NCI-H510A (cell line): Measurements from ENCODE around the gene SMARCC2.
"Not testable (repeated sequence)": the region's sequence is repeated elsewhere in the genome, so short reads cannot be mapped to it uniquely, and the experiment has no call there.

ENCODE experiments used
- DNase-seq: peaks from one replicate; lab custom pipeline; 2025; lab: John Stamatoyannopoulos, UW

Gene SMARCC2

DNA sequence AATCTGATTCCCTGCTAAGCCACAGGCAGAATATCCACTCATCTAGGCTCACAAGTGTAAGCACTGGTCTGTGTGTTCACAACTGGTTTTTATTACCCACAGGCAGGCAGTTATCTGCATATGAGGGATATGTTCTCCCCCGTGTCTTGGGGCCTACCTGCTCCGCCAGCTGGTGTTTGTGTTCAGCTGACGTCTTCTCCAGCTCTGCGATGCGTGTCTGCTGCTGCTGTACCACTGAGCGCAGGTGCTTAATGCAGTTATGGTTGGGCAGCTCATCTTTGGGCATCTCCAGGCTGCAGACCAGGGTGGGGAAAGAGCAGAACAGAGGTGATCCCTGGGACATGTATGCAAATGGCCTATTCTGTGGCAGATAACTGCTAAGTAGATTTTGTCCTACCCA, 18.7 kb upstream of the SMARCC2 start:
- DNase-seq, result no peak

DNA sequence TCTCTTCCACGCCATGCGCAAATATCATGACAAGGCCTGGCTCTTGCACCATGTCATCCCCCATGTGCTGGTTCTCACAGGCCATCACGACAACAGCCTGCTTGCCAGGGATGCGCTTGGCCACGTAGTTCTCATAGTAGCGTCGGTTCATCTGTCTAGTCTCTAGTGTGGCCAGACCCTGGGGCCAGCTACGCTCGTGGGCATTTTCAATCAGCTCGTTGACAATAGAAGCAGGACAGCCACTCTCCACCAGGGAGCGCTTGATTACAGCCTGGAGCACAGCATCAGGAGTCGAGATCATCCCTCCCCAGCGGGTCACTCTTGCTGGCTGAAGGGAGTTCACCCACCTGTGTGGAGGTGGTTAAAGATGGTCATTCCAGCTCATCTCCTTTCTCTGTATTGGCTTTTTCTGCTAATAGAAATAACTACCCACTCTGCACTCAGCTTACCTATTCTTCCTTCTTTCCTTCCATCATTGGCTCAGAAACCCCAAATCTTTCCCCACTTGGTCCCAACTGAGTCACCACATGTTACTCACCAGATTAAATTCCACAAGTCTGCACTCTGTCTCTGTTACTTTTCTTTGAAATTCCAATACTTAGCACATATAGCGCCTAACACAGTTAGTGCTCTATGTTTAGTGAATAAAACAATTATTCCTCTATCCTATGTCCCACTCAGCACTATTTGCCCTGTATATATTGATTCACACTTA, 17.3 kb upstream of the SMARCC2 start:
- peak; percentile 31 for DNase-seq

DNA sequence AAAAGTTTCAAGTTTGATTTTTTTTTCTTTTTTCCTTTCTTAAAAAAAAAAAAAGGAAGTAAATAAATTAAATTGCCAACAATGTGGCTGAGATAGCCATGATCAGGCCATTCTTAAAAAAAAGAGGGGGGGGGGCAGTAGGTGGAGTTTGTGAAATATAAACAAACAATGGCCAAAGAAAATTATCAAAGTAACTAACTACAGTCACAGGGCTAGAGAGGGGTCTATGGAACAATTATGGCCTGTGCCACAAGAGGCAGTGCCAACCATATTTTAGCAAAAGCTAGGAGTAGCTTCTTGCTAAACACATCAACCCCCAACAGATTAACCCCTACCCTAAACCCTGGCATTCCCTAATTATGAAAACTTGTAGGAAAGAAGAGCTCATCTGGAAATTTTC, 16.2 kb upstream of the SMARCC2 start:
- no peak for DNase-seq

DNA sequence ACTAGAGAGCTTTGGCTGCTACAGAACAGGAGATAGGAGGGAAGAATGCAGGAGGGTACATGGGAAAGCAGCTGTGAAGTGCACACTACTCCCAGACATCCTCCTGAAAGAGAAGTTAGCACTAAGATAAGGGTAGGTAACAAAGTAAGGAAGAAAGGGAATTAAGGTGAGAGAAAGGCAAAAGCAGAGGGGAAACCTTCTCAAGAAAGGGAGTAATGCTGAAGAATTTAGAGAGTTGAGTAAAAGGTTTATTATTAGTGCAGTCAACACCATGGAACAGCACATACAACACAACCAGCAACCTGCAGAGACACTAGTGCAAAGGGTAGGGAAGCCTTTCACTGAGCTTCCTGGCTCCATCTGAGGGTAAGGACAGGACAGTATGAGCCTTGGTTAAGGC, 15.0 kb upstream of the SMARCC2 start:
- no peak for DNase-seq

DNA sequence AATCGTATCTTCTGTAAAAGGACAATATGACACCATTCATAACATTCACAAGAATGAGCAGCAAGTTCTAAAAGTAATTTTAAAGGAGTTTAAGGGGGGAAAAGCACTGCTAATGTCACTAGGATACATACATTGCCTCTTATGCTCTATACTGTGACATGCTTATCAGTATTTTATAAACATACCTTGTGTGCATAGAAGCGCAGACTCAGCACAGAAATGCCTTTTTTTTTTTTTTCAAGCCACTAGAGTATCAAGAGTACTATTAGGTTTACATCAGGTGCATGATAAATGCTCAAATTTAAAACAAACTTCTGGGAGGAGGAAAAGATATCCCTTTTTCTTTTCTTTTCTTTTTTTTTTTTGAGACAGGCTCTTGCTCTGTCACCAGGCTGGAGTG, 13.6 kb upstream of the SMARCC2 start:
- no peak for DNase-seq

DNA sequence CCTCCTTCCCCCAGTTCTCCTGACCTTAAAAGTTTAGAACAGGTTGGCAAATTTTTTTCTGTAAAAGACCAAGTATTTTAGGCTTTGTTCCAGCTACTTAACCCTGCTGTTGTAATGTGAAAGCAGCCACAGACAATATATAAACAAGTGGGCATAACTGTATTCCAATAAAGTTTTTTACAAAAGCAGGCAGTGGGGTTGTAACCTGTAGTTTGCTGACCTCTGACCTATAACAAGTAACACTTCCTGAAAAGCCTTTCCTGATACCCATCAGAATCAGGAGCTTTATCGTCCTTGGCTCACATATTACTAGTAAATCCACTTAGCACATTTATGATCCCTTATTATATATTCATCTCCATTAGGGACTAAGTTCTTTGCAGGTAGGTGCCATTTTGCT, 13.1 kb upstream of the SMARCC2 start:
- DNase-seq, result no peak

- no peak for DNase-seq
Observed at GRCh38 chr12:56198836-56199235, 9.6 kb upstream of the SMARCC2 start.

DNA sequence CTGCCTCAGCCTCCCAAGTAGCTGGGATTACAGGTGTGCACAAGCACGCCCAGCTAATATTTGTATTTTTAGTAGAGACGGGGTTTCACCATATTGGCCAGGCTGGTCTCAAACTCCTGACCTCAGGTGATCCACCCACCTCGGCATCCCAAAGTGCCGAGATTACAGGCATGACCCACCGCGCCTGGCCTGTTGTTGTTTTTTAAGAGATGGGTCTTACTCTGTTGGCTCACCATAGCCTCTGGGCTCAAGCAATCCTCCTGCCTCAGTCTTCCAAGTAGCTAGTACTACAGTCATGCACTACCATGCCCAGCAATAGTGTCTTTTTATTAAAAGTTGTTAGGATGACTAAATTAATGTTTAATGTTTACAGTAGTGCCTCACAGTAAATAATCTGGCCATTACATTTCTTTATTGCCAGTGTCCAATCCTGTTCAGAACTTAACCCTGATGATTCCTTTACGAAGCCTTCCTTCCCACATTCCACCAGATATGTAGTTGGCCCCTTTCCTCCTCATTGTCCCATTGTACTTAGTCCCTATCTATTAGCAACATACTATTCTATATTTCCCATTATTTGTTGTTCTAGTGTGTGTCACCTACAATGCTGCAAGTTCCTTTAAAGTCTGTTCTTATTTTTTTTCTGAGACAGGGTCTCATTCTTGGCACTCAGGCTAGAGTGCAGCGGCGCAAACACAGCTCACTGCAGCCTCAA, 8.8 kb upstream of the SMARCC2 start:
- no peak for DNase-seq

GRCh38 chr12:56196818-56197550, 7.7 kb upstream of the SMARCC2 start:
- DNase-seq, result not testable (repeated sequence)

GRCh38 chr12:56193025-56193578, 3.8 kb upstream of the SMARCC2 start:
- peak; percentile 71 for DNase-seq

DNA sequence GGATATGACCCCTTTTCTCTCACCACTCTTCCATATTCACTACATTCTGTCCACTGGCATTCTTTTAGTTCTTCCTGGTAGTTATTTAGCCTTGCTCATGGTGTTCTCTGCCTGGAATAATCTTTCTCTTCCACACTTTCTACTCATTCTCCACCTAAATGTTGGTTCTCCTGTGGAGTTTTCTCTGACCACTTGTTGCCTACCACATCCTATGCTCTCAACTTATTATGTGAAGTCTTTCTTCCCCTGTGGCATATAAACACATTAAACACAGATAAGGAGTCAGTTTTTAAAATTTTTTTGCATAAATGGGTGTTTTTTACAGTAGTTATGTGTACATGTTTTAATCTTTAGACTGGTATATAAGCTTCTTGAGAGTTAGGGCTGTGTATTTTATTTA, 3.3 kb upstream of the SMARCC2 start:
- no peak for DNase-seq

- no peak for DNase-seq
Observed at GRCh38 chr12:56190695-56191155, 1.4 kb upstream of the SMARCC2 start.

DNA sequence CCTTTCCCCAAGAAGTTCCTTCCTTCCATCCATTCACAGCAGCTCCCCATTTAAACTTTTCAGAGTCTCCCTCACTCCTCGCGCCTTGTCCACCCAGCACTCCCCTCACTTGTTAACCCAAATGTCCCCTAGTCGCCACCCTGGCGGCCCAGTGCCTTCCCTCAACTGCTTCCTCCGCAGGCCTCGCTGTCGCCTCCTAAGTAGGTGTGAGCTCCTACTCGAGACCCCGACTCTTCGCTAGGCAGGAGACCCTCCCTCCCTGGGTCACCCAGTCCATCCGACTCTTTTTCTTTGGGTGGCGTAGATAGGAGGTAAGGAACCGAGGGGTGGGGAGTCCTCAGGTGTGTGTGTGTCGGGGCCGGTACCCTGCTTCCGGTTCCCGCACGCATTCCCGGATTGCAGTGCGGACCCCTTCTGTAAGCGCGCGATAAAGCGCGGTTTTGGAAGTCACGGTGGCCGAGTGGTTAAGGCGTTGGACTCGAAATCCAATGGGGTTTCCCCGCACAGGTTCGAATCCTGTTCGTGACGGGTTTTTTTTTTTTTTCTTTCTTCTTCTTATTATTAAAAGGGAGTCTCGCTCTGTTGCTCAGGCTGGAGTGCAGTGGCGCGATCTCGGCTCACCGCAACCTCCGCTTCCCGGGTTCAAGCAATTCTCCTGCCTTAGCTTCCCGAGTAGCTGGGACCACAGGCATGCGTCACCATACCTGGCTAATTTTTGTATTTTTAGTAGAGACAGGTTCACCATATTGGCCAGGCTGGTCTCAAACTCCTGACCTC, 823 bp upstream of the SMARCC2 start:
- peak; percentile 76 for DNase-seq

DNA sequence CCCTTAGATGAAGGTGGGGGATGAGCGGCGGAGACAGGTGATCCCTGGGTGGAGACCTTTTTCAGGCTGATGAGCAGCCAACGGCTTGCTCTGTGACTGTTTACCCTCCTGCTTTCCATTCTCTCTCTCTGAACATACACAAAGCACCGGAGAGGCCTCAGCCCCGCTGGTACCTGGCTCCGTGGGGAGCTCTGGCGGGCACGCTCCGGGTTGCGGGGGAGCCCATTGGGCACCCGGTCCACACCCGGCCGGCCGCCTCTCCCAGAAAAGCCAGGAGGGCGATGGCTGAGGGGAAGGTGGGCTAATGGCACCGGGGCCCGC, 545 bp downstream of the SMARCC2 start:
- no peak for DNase-seq

DNA sequence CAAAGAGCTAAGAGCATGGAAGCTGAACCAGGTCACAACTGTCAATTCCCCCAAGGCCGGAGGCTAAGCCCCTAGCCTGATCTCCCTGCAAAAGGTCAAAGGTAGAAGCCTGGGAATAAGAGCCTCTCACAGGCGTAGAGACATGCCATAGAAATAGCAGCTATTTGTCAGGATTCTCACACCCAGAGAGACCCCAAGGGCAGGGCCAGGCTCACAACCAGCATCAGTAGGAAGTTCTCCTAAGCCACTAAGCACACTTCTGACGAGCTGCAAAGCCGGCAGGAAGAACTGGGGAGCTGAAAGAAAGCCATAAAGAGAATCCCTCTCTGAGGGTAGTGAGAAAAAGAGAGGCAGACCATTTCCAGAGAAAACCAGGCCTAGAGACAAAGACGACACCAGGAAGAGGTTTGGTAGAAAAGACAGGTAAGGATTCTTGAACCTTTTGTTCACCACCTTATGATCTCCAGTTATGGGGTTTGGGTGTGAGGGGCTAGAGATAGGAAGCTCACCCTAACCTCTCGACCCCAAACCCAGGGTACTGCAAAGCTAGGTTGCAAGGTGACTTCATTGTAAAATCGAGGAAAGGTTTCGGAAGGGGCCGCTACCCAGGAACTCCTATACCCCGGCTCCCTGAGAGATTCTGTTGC, 1.0 kb downstream of the SMARCC2 start:
- no peak for DNase-seq

DNA sequence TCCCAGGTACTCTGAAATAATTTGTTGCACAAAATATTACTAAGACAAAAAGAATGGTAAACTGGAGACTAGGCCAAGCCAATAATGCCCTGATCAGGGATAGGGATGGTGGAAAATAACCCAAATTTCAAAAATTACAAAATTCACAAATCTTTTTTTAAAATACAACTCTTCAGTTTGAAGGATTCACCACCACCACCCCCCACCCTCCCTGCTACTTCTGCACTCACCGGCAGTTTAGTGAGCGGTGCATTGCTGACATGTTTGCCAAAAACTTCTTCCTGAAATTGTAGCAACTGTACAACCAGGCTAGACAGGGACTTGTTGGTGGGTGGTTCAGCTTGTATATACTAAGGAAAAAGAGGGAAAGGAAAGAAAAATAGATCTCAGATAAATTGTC, 2.3 kb downstream of the SMARCC2 start:
- no peak for DNase-seq

DNA sequence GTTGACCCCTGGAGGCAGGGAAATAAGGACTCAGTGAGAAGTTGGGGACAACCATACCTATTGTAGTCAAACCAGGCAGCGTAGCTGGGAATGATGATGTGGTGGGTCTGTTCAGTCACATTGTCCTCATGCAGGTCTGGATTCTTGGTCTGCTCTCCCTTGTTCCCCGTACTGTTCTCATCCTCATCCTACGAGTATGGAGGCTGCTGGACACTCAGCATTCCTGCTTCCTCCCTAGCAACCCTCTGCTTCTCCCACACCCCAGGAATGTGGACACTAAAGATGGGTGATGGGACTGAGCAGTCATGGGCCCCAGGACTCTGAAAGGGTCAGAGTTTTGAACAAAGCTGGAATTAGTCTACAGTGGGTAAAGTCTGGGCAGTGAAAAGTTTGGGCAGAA, 10.9 kb downstream of the SMARCC2 start:
- DNase-seq, result no peak

DNA sequence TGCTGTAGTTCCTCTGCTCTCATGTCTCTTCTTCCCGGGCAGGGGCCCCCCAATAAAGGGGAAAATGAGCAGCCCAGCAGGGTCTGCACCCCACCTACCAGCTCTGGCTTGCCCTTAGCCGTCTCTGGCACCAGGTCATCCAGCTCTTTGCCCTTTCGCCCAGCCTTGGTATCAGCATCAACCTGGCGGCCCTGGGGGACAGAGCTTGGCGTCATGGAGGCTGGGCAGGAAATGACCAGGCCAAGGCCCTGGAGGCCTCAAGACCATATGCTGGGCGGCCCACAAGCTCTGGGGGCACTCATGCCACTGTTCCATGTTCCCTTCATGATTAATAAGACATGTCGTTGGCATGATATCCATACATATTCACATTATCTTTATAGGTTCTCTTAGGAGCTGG, 16.4 kb downstream of the SMARCC2 start:
- DNase-seq, result no peak

DNA sequence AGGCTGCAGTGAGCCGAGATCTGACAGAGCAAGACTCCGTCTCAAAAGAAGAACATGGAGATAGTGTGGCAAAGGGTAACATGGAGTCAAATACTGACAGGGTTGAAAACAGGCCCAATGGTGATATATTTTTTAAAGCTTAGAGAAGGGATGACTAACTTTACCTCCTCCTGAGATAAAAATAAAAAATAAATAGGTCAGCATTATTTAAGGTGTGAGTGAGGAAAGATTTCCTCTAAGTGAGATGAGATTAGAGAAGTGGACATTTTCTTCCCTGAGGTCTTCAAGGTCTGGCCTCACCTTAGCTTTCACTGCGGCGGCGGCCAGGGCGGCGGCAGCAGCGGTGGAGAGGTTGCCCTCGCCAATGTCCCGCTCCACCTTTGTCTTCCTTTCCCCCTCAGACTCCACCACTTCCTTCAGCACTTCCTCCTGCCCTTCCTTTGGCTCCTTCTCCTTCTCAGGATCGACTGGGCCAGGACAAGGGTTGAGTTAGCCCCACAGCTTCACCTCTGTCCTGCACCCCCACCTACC, 20.0 kb downstream of the SMARCC2 start:
- no peak for DNase-seq

- no peak for DNase-seq
Observed at GRCh38 chr12:56165369-56165768, 23.9 kb downstream of the SMARCC2 start.

DNA sequence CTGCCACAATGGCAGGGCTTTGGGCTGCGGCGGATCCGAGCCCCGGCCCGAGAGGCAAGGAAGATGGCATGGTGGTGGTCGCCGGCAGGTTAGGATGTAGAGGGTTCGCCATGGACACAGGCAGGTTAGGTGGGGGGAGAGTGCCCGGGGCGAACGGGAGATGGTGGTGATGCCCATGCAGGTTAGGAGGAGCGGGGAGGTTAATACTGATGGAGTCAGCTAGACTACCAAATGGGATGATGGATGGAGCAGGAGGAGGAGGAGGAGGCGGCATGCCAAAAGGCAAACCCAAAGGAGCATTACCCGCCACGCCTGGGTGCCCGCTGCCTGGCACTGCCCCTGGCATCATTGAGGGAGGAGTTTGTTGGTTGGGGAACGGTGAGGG, 24.9 kb downstream of the SMARCC2 start:
- DNase-seq, result no peak
